Measurements from ENCODE around the gene FOXB1.

DNA sequence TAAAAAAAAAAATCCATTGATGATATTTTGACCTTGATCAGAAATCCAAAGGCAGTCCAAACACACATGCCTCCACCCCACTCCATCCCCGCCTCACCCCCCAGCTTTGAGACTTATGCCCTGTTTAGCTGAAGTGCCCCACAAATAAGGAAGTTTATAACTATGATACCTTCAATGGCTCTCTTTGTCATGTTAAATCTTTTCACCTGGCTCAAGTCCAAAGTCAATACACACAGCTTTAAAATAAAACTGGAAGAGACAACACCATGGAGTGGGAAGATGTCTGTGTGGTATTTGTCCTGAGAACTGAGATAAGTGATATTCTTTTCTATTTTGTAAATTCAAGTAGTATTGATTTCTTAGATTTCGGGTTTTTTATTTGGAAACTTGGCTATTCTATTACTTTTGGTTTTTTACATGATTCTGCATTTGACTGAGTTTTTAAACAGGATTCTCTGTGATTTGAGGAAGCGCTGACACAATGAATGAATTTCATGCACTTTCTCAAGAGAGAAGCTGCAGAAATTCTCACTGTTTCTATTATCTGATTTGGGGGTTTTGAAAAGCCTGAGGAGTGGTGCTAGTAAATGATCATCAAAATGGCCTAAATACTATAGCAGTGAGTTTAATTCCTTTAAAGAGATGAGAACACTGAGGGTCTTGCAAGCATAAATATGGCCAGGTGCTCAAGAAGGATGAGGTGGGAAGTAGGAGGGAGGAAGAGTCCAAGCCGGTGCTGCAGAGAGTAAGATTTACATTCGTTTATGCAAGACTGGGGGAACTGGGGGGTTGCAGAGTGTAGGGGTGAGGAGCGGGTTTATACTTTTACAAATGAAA is 5.2 kb downstream of the FOXB1 start:
- TF ChIP-seq, protein P1, sequence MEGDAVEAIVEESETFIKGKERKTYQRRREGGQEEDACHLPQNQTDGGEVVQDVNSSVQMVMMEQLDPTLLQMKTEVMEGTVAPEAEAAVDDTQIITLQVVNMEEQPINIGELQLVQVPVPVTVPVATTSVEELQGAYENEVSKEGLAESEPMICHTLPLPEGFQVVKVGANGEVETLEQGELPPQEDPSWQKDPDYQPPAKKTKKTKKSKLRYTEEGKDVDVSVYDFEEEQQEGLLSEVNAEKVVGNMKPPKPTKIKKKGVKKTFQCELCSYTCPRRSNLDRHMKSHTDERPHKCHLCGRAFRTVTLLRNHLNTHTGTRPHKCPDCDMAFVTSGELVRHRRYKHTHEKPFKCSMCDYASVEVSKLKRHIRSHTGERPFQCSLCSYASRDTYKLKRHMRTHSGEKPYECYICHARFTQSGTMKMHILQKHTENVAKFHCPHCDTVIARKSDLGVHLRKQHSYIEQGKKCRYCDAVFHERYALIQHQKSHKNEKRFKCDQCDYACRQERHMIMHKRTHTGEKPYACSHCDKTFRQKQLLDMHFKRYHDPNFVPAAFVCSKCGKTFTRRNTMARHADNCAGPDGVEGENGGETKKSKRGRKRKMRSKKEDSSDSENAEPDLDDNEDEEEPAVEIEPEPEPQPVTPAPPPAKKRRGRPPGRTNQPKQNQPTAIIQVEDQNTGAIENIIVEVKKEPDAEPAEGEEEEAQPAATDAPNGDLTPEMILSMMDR (IDR thresholded peaks at IDR 0.05) = no peak
- TF ChIP-seq ZFX (IDR thresholded peaks at IDR 0.05; ENCODE audit: borderline replicate concordance) = no peak
